Stimulated activated effector memory CD8-positive, alpha-beta T cell treated with anti-CD3 and anti-CD28 coated beads, Interleukin-12 subunit alpha, Interleukin-12 subunit beta, amount 100 ng/mL, for 72 hours (primary cell): Measurements from ENCODE around the gene PGPEP1.
"Not testable (repeated sequence)": the region's sequence is repeated elsewhere in the genome, so short reads cannot be mapped to it uniquely, and the experiment has no call there.

Experiments used
- ATAC-seq: fragments of 150-1000 bp; cut with Tn5 transposase; 2 replicates; pipeline ENCODE4 v1.10.0; 2021
- DNase-seq, 2 donors: peaks; one replicate each; pipeline ENCODE4 v3.0.0; 2021 to 2022; ENCODE audit warnings: low spot score in 2 of 2
- H3K27ac Mint-ChIP-seq: one replicate; pipeline ENCODE4 v1.8.0; 2022; ENCODE audit warnings: mild to moderate bottlenecking, mixed read lengths
- H3K36me3 Mint-ChIP-seq: one replicate; pipeline ENCODE4 v1.8.0; 2022; ENCODE audit warnings: mild to moderate bottlenecking, mixed read lengths
- H3K4me1 Mint-ChIP-seq: one replicate; pipeline ENCODE4 v1.8.0; 2022; ENCODE audit warnings: mixed read lengths
- H3K4me3 Mint-ChIP-seq: one replicate; pipeline ENCODE4 v1.8.0; 2022; ENCODE audit warnings: mild to moderate bottlenecking, mixed read lengths
- H3K9me3 Mint-ChIP-seq: one replicate; pipeline ENCODE4 v1.8.0; 2022; ENCODE audit warnings: mixed read lengths

Gene PGPEP1

DNA sequence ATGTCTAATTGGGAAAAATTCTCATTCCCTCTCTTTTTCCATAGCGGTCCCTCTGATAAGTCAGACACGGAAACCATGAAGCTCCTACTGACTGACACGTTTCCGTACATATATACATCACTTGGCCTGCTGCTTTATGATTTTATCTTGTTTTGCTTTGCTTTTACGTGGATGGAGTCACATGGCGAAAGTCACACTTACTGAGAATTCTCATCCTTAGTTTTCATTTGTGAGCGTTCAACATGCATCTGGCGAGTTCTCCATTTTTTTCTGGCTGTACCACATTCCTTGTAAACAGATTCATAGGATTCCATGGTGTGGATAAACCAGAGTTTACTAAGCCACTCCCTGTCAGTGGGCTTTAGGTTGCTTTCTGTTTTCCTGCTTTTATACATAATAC, 21.2 kb downstream of the PGPEP1 start:
- DNase-seq: no peak
- Mint-ChIP-seq H3K4me1 (no peaks in the 10 kb centered on the region), H3K9me3 (no peaks in the 10 kb centered on the region), H3K4me3 (no peak overlapping the region), H3K36me3 (peaks cover 77% of the 10 kb centered on the region), H3K27ac (no peak overlapping the region)
- ATAC-seq: no peak

DNA sequence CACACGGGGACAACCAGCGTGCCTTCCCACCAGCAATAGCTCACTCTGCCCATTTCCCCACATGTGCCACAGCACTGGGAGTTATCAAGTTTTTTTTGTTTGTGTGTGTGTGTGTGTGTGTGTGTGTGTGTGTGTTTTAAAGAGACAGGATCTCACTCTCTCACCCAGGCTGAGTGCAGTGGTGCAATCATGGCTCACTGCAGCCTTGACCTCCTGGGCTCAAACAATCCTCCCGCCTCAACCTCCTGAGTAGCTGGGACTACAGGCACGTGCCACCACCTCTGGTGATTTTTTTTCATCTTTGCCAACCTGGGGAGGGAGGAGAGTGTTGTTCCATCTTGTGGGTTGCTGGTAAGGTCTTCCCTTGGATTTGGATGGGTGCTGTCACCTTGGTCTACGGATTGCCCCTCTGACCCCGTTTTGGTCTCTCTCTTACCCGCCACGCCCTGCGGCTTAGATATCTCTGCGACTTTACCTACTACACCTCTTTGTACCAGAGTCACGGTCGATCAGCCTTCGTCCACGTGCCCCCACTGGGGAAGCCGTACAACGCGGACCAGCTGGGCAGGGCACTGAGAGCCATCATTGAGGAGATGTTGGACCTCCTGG, 22.6 kb downstream of the PGPEP1 start:
- H3K9me3 Mint-ChIP-seq: no peaks in the 10 kb centered on the region
- no peaks in the 10 kb centered on the region for H3K4me1 Mint-ChIP-seq
- H3K36me3 Mint-ChIP-seq: peaks cover 73% of the 10 kb centered on the region
- no peak overlapping the region for H3K4me3 Mint-ChIP-seq
- no peak overlapping the region for H3K27ac Mint-ChIP-seq
- no peak for ATAC-seq
- DNase-seq: no peak

DNA sequence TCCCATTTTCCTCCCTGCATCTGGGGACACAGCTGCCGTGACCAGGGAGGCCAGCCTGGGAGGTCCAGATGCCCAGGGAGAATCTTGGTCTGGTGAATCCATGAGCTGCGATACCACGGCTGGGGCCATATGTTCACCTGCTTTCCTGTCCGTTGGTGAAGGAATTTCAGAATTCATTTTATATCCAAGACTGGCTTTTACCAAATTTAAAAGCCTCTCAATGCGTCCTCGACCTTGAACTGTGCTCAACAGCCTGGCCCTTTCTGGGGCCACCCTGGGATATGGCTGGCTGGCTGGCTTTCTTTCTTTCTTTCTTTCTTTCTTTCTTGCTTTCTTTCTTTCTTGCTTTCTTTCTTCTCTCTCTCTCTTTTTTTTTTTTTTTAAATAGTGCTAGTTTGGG, 23.4 kb downstream of the PGPEP1 start:
- DNase-seq: no peak
- Mint-ChIP-seq H3K9me3 (no peaks in the 10 kb centered on the region), H3K4me3 (no peak overlapping the region), H3K36me3 (peaks cover 66% of the 10 kb centered on the region), H3K4me1 (no peaks in the 10 kb centered on the region), H3K27ac (no peak overlapping the region)
- ATAC-seq: no peak

DNA sequence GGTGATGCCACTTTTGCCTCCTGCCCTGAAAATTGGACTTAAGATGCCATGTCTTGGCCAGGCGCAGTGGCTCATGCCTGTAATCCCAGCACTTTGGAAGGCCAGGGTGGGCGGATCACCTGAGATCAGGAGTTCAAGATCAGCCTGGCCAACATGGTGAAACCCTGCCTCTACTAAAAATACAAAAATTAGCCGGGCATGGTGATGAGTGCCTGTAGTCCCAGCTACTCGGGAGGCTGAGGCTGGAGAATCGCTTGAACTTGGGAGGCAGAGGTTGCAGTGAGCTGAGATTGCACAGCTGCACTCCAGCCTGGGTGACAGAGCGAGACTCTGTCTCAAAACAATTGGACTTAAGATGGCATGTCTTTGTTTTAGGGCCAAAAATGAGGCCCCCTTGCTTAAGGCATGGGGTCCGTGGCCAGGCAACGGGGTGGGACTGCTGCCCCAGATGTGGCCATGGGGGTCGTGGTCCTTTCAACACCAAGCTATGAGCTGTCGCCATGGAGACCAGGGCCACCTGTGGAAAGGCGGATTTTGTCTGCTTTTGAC, 24.0 kb downstream of the PGPEP1 start:
- H3K4me1 Mint-ChIP-seq, DNase-seq, H3K4me3 Mint-ChIP-seq, H3K9me3 Mint-ChIP-seq, H3K27ac Mint-ChIP-seq, ATAC-seq: not testable (repeated sequence)
- H3K36me3 Mint-ChIP-seq: peaks cover 60% of the 10 kb centered on the region

DNA sequence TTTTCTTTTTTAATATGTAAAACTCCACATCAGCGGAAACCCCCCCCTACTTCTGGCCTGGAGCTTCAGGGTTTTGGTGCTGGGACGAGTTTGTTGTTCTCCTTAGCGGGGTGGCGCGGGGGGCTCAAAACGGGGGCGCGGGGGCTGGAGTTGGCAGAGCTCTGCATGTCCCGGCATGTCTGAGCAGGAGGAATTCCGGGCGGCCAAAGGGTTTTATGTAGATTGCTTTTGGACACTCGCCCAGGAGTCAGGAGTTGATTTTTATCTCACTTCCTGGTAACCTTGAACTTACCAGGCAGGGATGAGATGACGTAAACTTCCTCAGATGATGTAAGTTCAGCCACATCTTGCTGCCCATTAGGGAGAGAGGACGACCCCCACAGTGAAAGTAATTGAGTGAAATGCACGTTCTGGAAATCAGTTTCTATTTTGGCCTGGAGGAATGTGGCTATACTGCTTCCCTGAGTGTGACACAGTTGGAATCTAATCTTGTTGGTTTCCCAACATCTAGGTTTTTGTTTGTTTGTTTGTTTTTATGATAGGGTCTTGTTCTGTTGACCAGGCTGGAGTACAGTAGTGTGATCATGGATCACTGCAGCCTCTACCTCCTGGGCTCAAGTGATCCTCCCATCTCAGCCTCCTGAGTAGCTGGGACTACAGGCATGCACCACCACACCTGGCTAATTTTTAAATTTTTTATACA, 24.6 kb downstream of the PGPEP1 start:
- DNase-seq: no peak
- ATAC-seq: no peak
- Mint-ChIP-seq H3K4me3 (no peak overlapping the region), H3K9me3 (no peaks in the 10 kb centered on the region), H3K4me1 (no peaks in the 10 kb centered on the region), H3K36me3 (peaks cover 54% of the 10 kb centered on the region), H3K27ac (no peak overlapping the region)

DNA sequence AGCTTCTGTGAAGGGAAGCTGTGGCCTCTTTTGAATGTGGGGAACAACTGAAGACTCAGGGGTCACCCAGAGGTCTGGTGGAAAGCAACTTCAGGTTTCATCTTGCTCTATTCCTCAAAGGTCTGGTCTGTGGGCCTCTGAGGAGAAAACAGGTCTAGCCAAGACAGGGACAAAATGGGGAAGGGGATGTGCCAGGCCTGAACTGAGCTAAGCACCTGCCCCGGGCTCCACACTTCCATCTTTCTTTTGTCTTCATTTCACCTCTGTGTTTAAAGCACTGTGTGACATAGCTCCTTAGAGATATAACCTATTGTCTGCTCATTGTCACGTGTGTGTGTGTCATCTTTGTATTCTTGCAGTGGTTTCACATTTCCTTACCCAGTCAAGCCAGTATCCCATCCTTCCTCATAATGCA, 25.6 kb downstream of the PGPEP1 start:
- Mint-ChIP-seq H3K27ac (no peak overlapping the region), H3K36me3 (peaks cover 47% of the 10 kb centered on the region), H3K4me3 (no peak overlapping the region), H3K9me3 (no peaks in the 10 kb centered on the region), H3K4me1 (no peaks in the 10 kb centered on the region)
- no peak for DNase-seq
- no peak for ATAC-seq

DNA sequence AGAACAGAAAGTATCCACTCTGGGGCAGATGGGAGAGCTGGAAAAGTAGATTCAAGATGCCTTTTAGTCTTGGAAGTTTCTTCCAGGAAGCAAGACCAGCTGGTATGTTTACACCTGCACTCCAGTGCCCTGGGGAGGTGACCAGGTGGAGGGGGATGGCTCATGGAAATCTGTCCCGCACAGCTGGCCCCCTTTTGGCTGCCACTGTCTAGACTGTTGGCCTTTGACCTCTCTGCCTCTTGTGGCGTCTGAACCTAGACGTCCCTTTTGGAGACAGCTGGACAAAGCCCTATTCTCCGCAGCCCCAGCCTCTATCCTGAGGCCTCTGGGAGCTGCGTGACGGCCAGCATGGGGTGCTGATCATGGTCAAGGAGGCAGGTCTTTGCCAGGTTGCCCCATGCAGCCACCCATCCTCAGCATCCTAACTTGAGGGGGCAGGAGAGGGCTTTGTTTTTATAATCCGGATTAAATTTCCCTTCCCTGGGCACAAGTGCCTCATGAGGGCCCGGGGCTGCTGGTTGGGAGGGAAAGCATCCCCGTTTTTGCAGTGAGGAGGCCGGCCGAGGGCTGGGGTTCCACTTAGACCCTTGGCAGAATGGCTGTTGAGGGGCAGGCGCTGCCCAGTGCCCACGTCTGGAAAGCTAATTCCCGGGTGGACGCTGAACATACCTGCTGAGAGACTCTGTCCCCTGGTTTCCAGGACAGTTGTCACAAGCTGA, 28.3 kb downstream of the PGPEP1 start:
- no peak for DNase-seq
- peaks cover 4% of the 10 kb centered on the region for H3K4me1 Mint-ChIP-seq
- H3K27ac Mint-ChIP-seq: no peak overlapping the region
- no peaks in the 10 kb centered on the region for H3K9me3 Mint-ChIP-seq
- no peak overlapping the region for H3K4me3 Mint-ChIP-seq
- no peak for ATAC-seq
- H3K36me3 Mint-ChIP-seq: peaks cover 21% of the 10 kb centered on the region

DNA sequence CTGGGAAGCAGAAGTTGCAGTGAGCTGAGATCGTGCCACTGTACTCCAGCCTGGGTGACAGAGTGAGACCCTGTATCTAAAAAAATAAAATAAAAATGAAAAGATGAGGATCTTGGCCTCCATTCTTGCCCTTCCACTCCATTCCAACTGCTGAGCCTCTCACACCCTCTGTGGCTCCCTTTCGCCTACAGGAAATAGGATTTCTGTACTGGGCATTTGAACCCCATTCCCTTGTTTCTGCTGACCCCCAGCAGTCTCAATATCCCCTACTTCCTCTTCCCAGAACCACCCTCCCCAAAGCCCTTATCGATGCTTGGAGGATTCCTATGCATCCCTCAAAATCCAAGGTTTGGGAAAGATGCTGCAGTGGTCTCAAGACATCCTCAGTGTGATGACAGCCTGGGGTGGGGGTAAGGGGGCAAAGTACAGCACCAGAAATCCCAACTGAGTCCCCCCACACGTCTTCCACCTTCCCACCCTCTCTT, 33.1 kb downstream of the PGPEP1 start:
- Mint-ChIP-seq H3K4me1 (peaks cover 13% of the 10 kb centered on the region), H3K4me3 (peak overlapping the region; percentile 59), H3K9me3 (no peaks in the 10 kb centered on the region), H3K27ac (peak overlapping the region; percentile 93), H3K36me3 (no peaks in the 10 kb centered on the region)
- DNase-seq: no peak
- no peak for ATAC-seq

DNA sequence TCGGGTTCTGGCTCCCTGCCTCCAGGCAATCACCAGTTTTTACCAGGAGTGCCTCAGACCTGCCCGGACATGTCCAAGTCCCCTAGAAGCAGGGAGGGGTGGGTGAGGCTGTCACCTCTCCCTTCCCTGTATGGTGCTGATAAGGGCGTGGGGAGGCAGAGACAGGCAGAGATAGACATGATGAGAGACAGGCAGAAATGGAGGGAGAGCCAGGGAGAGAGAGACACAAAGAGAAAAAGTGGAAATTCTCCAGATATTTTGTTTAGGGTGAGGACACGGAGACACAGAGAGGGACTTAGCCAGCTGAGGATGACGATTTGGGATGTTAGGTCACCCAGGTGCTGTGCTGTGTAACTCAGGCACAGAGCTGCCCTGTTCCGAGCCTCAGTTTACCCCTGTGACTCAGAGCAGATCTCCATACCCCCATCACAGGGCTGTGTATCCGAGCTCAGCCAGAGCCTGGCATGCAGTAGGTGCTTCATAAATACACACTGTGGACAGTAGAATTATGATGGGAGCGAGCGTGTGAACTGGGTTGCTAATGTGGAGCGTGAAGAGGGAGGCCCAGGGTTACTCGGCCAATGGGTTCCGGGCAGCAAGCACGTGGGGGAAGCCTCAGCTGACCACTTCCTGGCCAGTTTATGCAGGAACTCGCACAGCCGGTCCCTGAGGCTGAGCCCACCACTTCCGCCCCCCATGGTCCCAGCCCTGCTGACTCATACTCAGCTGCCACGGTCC, 33.7 kb downstream of the PGPEP1 start:
- peak; percentile 94 for ATAC-seq
- Mint-ChIP-seq H3K4me3 (peak overlapping the region; percentile 59), H3K4me1 (peaks cover 13% of the 10 kb centered on the region), H3K9me3 (no peaks in the 10 kb centered on the region), H3K36me3 (no peaks in the 10 kb centered on the region), H3K27ac (peak overlapping the region; percentile 93)
- peak; percentile 41 to 84 for DNase-seq

DNA sequence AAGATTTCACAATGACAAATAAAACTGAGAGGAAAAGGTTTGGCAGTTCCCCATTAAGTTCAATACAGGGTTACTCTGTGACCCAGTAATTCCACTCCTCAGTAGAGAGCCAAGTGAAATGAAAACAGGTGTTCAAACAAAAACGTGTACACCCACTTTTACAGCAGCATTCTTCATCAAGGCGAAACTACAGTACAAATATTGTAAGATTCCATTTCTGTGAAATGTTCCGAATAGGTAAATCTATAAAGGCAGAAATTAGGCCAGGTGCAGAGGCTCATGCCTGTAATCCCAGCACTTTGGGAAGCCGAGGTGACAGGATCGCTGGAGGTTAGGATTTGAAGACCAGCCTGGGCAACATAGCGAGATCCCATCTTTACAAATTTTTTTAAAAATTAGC, 36.6 kb downstream of the PGPEP1 start:
- Mint-ChIP-seq H3K4me1 (peaks cover 13% of the 10 kb centered on the region), H3K9me3 (no peaks in the 10 kb centered on the region), H3K27ac (no peak overlapping the region), H3K36me3 (no peaks in the 10 kb centered on the region), H3K4me3 (no peak overlapping the region)
- no peak for ATAC-seq
- no peak for DNase-seq

DNA sequence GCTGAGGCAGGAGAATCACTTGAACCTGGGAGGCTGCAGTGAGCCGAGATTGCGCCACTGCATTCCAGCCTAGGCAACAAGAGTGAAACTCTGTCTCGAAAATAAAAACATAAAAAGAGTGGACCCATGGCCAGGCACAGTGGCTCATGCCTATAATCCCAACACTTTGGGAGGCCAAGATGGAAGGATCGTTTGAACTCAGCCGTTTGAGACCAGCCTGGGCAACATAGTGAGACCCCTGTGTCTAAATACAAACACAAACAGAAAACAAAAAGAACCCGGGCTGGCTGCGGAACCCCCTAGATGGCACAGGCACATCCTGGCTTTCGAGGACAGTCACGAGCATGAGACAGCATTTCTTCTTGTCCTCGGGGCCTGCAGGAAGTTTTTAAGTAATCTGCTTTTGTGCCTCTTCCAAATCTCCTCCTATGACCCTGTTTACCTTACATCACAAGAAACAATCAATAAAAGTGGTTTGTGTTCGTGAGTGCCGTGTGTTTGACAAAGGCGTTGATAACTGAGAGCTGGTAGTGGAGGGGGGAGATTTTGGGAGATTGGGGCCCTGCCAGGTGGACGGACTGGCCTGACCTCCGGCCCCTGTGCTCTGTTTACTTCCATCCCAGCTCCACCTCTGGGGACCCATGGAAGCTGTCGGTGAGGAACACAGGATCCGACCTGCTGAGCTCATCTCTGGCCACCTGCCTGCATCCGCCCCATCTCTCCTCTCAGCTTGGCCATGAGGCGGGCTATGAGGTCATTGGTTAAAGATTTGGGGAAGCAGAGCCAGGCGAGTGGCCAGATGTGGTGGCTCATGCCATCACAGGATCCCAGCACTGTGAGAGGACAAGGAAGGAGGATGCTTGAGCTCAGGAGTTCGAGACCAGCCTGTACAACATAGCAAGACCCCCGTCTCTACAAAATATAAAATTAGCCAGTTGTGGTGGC, 39.7 kb downstream of the PGPEP1 start:
- Mint-ChIP-seq H3K4me1 (no peaks in the 10 kb centered on the region), H3K27ac (no peak overlapping the region), H3K4me3 (no peak overlapping the region), H3K9me3 (no peaks in the 10 kb centered on the region), H3K36me3 (no peaks in the 10 kb centered on the region)
- DNase-seq: no peak
- no peak for ATAC-seq

DNA sequence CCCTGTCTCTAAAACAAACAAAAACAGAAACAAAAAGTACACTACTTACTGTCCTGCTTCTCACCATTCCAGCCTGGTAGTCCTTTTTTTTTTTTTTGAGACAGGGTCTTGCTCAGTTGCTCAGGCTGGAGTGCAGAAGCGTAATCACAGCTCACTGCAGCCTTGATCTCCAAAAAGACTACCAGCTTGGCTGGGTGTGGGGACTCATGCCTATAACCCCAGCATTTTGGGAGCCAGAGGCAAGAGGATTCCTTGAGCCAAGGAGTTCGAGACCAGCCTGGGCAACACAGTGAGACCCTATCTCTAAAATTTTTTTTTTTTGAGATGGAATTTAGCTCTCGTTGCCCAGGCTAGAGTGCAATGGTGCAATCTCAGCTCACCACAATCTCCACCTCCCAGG, 40.4 kb downstream of the PGPEP1 start:
- no peaks in the 10 kb centered on the region for H3K9me3 Mint-ChIP-seq
- H3K27ac Mint-ChIP-seq: no peak overlapping the region
- H3K36me3 Mint-ChIP-seq: no peaks in the 10 kb centered on the region
- H3K4me1 Mint-ChIP-seq: no peaks in the 10 kb centered on the region
- DNase-seq (no peak), ATAC-seq (no peak)
- no peak overlapping the region for H3K4me3 Mint-ChIP-seq

DNA sequence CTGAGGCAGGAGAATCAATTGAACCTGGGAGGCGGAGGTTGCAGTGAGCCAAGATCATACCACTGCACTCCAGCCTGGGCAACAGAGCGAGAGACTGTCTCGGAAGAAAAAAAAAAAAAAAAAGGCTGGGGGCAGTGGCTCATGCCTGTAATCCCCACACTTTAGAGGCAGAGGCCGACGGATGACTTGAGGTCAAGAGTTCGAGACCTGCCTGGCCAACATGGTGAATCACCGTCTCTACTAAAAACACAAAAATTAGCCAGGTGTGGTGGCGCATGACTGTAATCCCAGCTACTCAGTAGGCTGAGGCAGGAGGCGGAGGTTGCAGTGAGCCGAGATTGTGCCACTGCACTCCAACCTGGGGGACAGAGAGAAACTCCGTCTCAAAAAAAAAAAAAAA, 43.2 kb downstream of the PGPEP1 start:
- not testable (repeated sequence) for H3K9me3 Mint-ChIP-seq, H3K4me1 Mint-ChIP-seq, H3K27ac Mint-ChIP-seq, H3K36me3 Mint-ChIP-seq, H3K4me3 Mint-ChIP-seq, ATAC-seq, DNase-seq

DNA sequence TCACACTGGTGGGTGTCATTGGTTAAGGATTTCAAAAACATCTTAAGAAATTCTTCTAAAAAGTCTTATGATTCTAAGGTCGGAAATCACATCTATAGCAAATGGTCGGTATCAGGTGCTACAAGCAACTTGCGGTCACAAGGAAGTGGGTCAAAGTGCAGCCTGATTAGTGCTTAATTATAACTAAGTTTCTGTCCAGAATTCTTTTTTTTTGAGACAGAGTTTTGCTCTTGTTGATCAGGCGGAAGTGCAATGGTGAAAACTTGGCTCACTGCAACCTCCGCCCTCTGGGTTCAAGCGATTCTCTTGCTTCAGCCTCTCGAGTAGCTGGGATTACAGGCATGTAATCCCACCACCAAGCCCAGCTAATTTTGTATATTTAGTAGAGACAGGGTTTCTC, 44.4 kb downstream of the PGPEP1 start:
- ATAC-seq (no peak), DNase-seq (no peak)
- H3K4me1 Mint-ChIP-seq: peaks cover 15% of the 10 kb centered on the region
- H3K4me3 Mint-ChIP-seq: no peak overlapping the region
- H3K27ac Mint-ChIP-seq: no peak overlapping the region
- no peaks in the 10 kb centered on the region for H3K9me3 Mint-ChIP-seq
- H3K36me3 Mint-ChIP-seq: no peaks in the 10 kb centered on the region
